HUES64 (cell line): ENCODE measurements around the gene POMC.

Experiments
- H3K27ac ChIP-seq: 2 replicates; pipeline ENCODE4 v1.7.0; 2013; ENCODE audit warnings: low read depth, low read length, inconsistent platforms
- H3K27me3 ChIP-seq: 2 replicates; pipeline ENCODE4 v1.6.1; 2013; ENCODE audit warnings: mild to moderate bottlenecking, low read length; ENCODE audit not compliant: insufficient read depth
- H3K36me3 ChIP-seq: 2 replicates; pipeline ENCODE4 v1.6.1; 2013; ENCODE audit warnings: mild to moderate bottlenecking, low read length; ENCODE audit not compliant: insufficient read depth
- H3K4me1 ChIP-seq: 2 replicates; pipeline ENCODE4 v1.6.1; 2013; ENCODE audit warnings: mild to moderate bottlenecking, low read length, moderate library complexity; ENCODE audit not compliant: insufficient read depth
- H3K4me3 ChIP-seq: 2 replicates; pipeline ENCODE4 v1.5.1; 2013; ENCODE audit warnings: mild to moderate bottlenecking, low read length, moderate library complexity
- H3K9ac ChIP-seq: 2 replicates; pipeline ENCODE4 v1.6.1; 2013; ENCODE audit warnings: mild to moderate bottlenecking, low read depth, low read length
- H3K9me3 ChIP-seq: 2 replicates; pipeline ENCODE4 v1.6.1; 2013; ENCODE audit warnings: low read depth, low read length; ENCODE audit not compliant: insufficient read depth
- WGBS: fragments of 150-250, 120-280 bp; methylation state at CpG from one replicate; pipeline ENCODE4 v1.1.7; 2013; ENCODE audit warnings: missing lambda C conversion rate; 5-methylcytosine and 5-hydroxymethylcytosine counted together

Gene POMC

GRCh38 chr2:25115902-25116301, 52.5 kb downstream of the POMC start:
- no peak overlapping the region for H3K9ac ChIP-seq
- H3K27ac ChIP-seq: no peak overlapping the region
- WGBS: 98% methylated on average over 3 of the region's 4 CpGs
- no peak overlapping the region for H3K4me3 ChIP-seq
- H3K27me3 ChIP-seq: no peaks in the 10 kb centered on the region
- no peaks in the 10 kb centered on the region for H3K4me1 ChIP-seq
- no peaks in the 10 kb centered on the region for H3K36me3 ChIP-seq
- H3K9me3 ChIP-seq: no peaks in the 10 kb centered on the region

- Histone ChIP-seq H3K9me3 (no peaks in the 10 kb centered on the region), H3K27me3 (no peaks in the 10 kb centered on the region), H3K4me1 (no peaks in the 10 kb centered on the region), H3K9ac (no peak overlapping the region), H3K4me3 (no peak overlapping the region), H3K27ac (no peak overlapping the region), H3K36me3 (no peaks in the 10 kb centered on the region)
- WGBS: 88% methylated on average over 9 of the region's 9 CpGs
These were observed 53.0 kb downstream of the POMC start for GRCh38 chr2:25115249-25115883.

- H3K9me3 ChIP-seq: no peaks in the 10 kb centered on the region
- H3K27me3 ChIP-seq: no peaks in the 10 kb centered on the region
- H3K4me3 ChIP-seq: no peak overlapping the region
- H3K9ac ChIP-seq: no peak overlapping the region
- WGBS: 90% methylated on average over 3 of the region's 3 CpGs
- H3K4me1 ChIP-seq: peaks cover 6% of the 10 kb centered on the region
- H3K36me3 ChIP-seq: no peaks in the 10 kb centered on the region
- no peak overlapping the region for H3K27ac ChIP-seq
These were observed 56.3 kb downstream of the POMC start for GRCh38 chr2:25112113-25112512.
